Immature natural killer cell (primary cell): ENCODE data around the gene LGR5. TPM values are rescaled to one million over a fixed set of nuclear protein-coding genes. Genes with fewer than 3 reads are reported as not detected.
"Not testable (repeated sequence)": the region's sequence is repeated elsewhere in the genome, so short reads cannot be mapped to it uniquely, and the experiment has no call there.

ENCODE experiments used
- DNase-seq, 3 donors: peaks; one replicate each; pipeline ENCODE4 v3.0.0; 2022; ENCODE audit warnings: mixed read lengths in 1 of 3
- H3K27ac Mint-ChIP-seq, 6 donors: one replicate each; pipeline ENCODE4 v1.8.0; 2020; ENCODE audit warnings: mixed read lengths in 6 of 6, mild to moderate bottlenecking in 5 of 6, inconsistent platforms in 4 of 6, moderate library complexity in 3 of 6
- H3K27me3 Mint-ChIP-seq, 3 donors: one replicate each; pipeline ENCODE4 v1.8.0; 2020 to 2021; ENCODE audit warnings: low read depth in 3 of 3, mild to moderate bottlenecking in 3 of 3, mixed read lengths in 3 of 3, moderate library complexity in 3 of 3, inconsistent platforms in 1 of 3
- H3K36me3 Mint-ChIP-seq, 3 donors: one replicate each; pipeline ENCODE4 v1.8.0; 2020; ENCODE audit warnings: mixed read lengths in 3 of 3, inconsistent platforms in 2 of 3, mild to moderate bottlenecking in 2 of 3
- H3K4me1 Mint-ChIP-seq, 2 donors: one replicate each; pipeline ENCODE4 v1.8.0; 2020; ENCODE audit warnings: inconsistent platforms in 2 of 2, mild to moderate bottlenecking in 2 of 2, mixed read lengths in 2 of 2, moderate library complexity in 1 of 2
- H3K4me3 Mint-ChIP-seq, 5 donors: one replicate each; pipeline ENCODE4 v1.8.0; 2020; ENCODE audit warnings: mild to moderate bottlenecking in 5 of 5, mixed read lengths in 5 of 5, inconsistent platforms in 3 of 5, moderate library complexity in 3 of 5
- H3K9me3 Mint-ChIP-seq, 6 donors: one replicate each; pipeline ENCODE4 v1.8.0; 2020; ENCODE audit warnings: mild to moderate bottlenecking in 6 of 6, mixed read lengths in 6 of 6, inconsistent platforms in 4 of 6, moderate library complexity in 3 of 6
- polyA plus RNA-seq, 3 donors: library from polyadenylated mRNA; unstranded; fragments of 300-500 nt; fragmentation: Illumina TruSeq; gene quantifications; one replicate each; pipeline ENCODE4 v1.2.3, GENCODE V29; 2021

LGR5 gene
- polyA plus RNA-seq, 3 donors from 2014 or later = not detected

- Mint-ChIP-seq H3K27ac (no peak overlapping the region), H3K9me3 (peaks cover 0 to 5% (median 0%) of the 10 kb centered on the region in 6 donors), H3K36me3 (no peaks in the 10 kb centered on the region), H3K4me1 (no peaks in the 10 kb centered on the region), H3K27me3 (peaks cover 0 to 7% (median 0%) of the 10 kb centered on the region in 3 donors), H3K4me3 (no peak overlapping the region)
- DNase-seq = no peak
These were observed 29.7 kb downstream of the LGR5 start for GRCh38 chr12:71469258-71469750.

- H3K4me1 Mint-ChIP-seq = no peaks in the 10 kb centered on the region
- H3K9me3 Mint-ChIP-seq = peaks cover 0 to 1% (median 0%) of the 10 kb centered on the region in 6 donors
- no peaks in the 10 kb centered on the region for H3K36me3 Mint-ChIP-seq
- no peak for DNase-seq
- H3K4me3 Mint-ChIP-seq = no peak overlapping the region
- no peak overlapping the region for H3K27ac Mint-ChIP-seq
- H3K27me3 Mint-ChIP-seq = peaks cover 0 to 7% (median 1%) of the 10 kb centered on the region in 3 donors
These were observed 32.9 kb downstream of the LGR5 start for GRCh38 chr12:71472441-71472911.

GRCh38 chr12:71474791-71475190 lies 35.2 kb downstream of the LGR5 start:
- DNase-seq = no peak
- H3K27me3 Mint-ChIP-seq = peaks cover 0 to 7% (median 1%) of the 10 kb centered on the region in 3 donors
- H3K9me3 Mint-ChIP-seq = peaks cover 0 to 1% (median 0%) of the 10 kb centered on the region in 6 donors
- no peak overlapping the region for H3K4me3 Mint-ChIP-seq
- H3K36me3 Mint-ChIP-seq = no peaks in the 10 kb centered on the region
- H3K27ac Mint-ChIP-seq = no peak overlapping the region
- H3K4me1 Mint-ChIP-seq = no peaks in the 10 kb centered on the region

- Mint-ChIP-seq H3K4me3 (no peak overlapping the region), H3K9me3 (peaks cover 0 to 1% (median 0%) of the 10 kb centered on the region in 6 donors), H3K27ac (no peak overlapping the region), H3K36me3 (no peaks in the 10 kb centered on the region), H3K4me1 (no peaks in the 10 kb centered on the region), H3K27me3 (peaks cover 0 to 5% (median 1%) of the 10 kb centered on the region in 3 donors)
- no peak for DNase-seq
These were observed 35.7 kb downstream of the LGR5 start for GRCh38 chr12:71475280-71475679.

GRCh38 chr12:71476513-71476912 lies 36.9 kb downstream of the LGR5 start:
- Mint-ChIP-seq H3K27ac (no peak overlapping the region), H3K36me3 (no peaks in the 10 kb centered on the region), H3K4me1 (no peaks in the 10 kb centered on the region), H3K9me3 (peaks cover 0 to 5% (median under 1%) of the 10 kb centered on the region in 6 donors), H3K27me3 (peaks cover 0 to 5% (median 1%) of the 10 kb centered on the region in 3 donors), H3K4me3 (no peak overlapping the region)
- DNase-seq = no peak

- Mint-ChIP-seq H3K9me3 (peaks cover 0 to 5% (median under 1%) of the 10 kb centered on the region in 6 donors), H3K4me3 (no peak overlapping the region), H3K27ac (no peak overlapping the region), H3K36me3 (no peaks in the 10 kb centered on the region), H3K27me3 (peaks cover 0 to 3% (median 1%) of the 10 kb centered on the region in 3 donors), H3K4me1 (no peaks in the 10 kb centered on the region)
- DNase-seq = no peak
These were observed 38.0 kb downstream of the LGR5 start for GRCh38 chr12:71477609-71478008.

GRCh38 chr12:71478270-71478669 lies 38.7 kb downstream of the LGR5 start:
- H3K4me1 Mint-ChIP-seq = no peaks in the 10 kb centered on the region
- peaks cover 0 to 5% (median 0%) of the 10 kb centered on the region in 6 donors for H3K9me3 Mint-ChIP-seq
- no peak for DNase-seq
- no peaks in the 10 kb centered on the region for H3K36me3 Mint-ChIP-seq
- H3K4me3 Mint-ChIP-seq = no peak overlapping the region
- H3K27me3 Mint-ChIP-seq = peaks cover 0 to 1% (median 0%) of the 10 kb centered on the region in 3 donors
- no peak overlapping the region for H3K27ac Mint-ChIP-seq

- Mint-ChIP-seq H3K9me3 (peaks cover 0 to 5% (median 2%) of the 10 kb centered on the region in 6 donors), H3K4me3 (no peak overlapping the region), H3K27ac (no peak overlapping the region), H3K36me3 (no peaks in the 10 kb centered on the region), H3K4me1 (no peaks in the 10 kb centered on the region), H3K27me3 (peaks cover 2 to 3% (median 3%) of the 10 kb centered on the region in 3 donors)
- no peak for DNase-seq
These were observed 44.8 kb downstream of the LGR5 start for GRCh38 chr12:71484272-71484905.

GRCh38 chr12:71490844-71491243 lies 51.2 kb downstream of the LGR5 start:
- not testable (repeated sequence) for H3K27ac Mint-ChIP-seq, H3K9me3 Mint-ChIP-seq, H3K4me3 Mint-ChIP-seq, H3K36me3 Mint-ChIP-seq, H3K27me3 Mint-ChIP-seq, H3K4me1 Mint-ChIP-seq, DNase-seq

- H3K4me1 Mint-ChIP-seq = no peaks in the 10 kb centered on the region
- H3K27me3 Mint-ChIP-seq = peaks cover 0 to 5% (median 3%) of the 10 kb centered on the region in 3 donors
- peaks cover 0 to 7% (median under 1%) of the 10 kb centered on the region in 6 donors for H3K9me3 Mint-ChIP-seq
- DNase-seq = no peak
- no peak overlapping the region for H3K27ac Mint-ChIP-seq
- H3K36me3 Mint-ChIP-seq = no peaks in the 10 kb centered on the region
- no peak overlapping the region for H3K4me3 Mint-ChIP-seq
These were observed 53.0 kb downstream of the LGR5 start for GRCh38 chr12:71492604-71493003.

- Mint-ChIP-seq H3K4me3 (no peak overlapping the region), H3K36me3 (no peaks in the 10 kb centered on the region), H3K27me3 (peaks cover 0 to 5% (median 0%) of the 10 kb centered on the region in 3 donors), H3K27ac (no peak overlapping the region), H3K4me1 (no peaks in the 10 kb centered on the region), H3K9me3 (peaks cover 0 to 2% (median 0%) of the 10 kb centered on the region in 6 donors)
- no peak for DNase-seq
These were observed 60.2 kb downstream of the LGR5 start for GRCh38 chr12:71499834-71500233.

- Mint-ChIP-seq H3K4me1 (no peaks in the 10 kb centered on the region), H3K27me3 (no peaks in the 10 kb centered on the region), H3K27ac (no peak overlapping the region), H3K36me3 (no peaks in the 10 kb centered on the region), H3K4me3 (no peak overlapping the region), H3K9me3 (no peaks in the 10 kb centered on the region)
- DNase-seq = no peak
These were observed 64.2 kb downstream of the LGR5 start for GRCh38 chr12:71503579-71504391.

- Mint-ChIP-seq H3K4me3 (no peak overlapping the region), H3K27ac (no peak overlapping the region)
These were observed 64.9 kb downstream of the LGR5 start for GRCh38 chr12:71504476-71504875.

GRCh38 chr12:71509705-71510104 lies 70.1 kb downstream of the LGR5 start:
- no peak for DNase-seq
- Mint-ChIP-seq H3K4me1 (no peaks in the 10 kb centered on the region), H3K4me3 (no peak overlapping the region), H3K36me3 (no peaks in the 10 kb centered on the region), H3K27me3 (peaks cover 1 to 6% (median 2%) of the 10 kb centered on the region in 3 donors), H3K9me3 (peaks cover 0 to 4% (median 0%) of the 10 kb centered on the region in 6 donors), H3K27ac (no peak overlapping the region)

More at GRCh38 chr12:71504476-71504875, 64.9 kb downstream of the LGR5 start:
- H3K9me3 Mint-ChIP-seq = no peaks in the 10 kb centered on the region
- DNase-seq = no peak
- no peaks in the 10 kb centered on the region for H3K36me3 Mint-ChIP-seq
- H3K4me1 Mint-ChIP-seq = no peaks in the 10 kb centered on the region
- no peaks in the 10 kb centered on the region for H3K27me3 Mint-ChIP-seq
